K562 (cell line): ENCODE results near the gene SERPINE1. TPM values are rescaled to one million over a fixed set of nuclear protein-coding genes. Genes with fewer than 3 reads are reported as not detected.
A peak's percentile ranks its signal among the peaks of the same experiment; 100 is the strongest.

ENCODE experiments used
- ATAC-seq: fragments of 200-7000 bp; cut with Tn5 transposase; 3 replicates; pipeline ENCODE4 v1.9.1; 2020; ENCODE audit warnings: moderate library complexity
- BruUV-seq: library from RNA; stranded (reverse); fragments of 400-500 nt; replicated peaks from 2 replicates; lab custom pipeline; 2021; lab: Mats Ljungman, UMichigan
- CTCF ChIA-PET: fragments of 300-600 bp; formaldehyde crosslinking; extraction: SDS; loops from one replicate; lab custom pipeline; 2021; ENCODE audit warnings: low intra/inter-chr PET ratio; lab: Yijun Ruan, JAX
- POLR2A ChIA-PET: fragments of 300-600, 350-650 bp; sonication (Branson Sonifier 250); formaldehyde crosslinking; extraction: SDS; loops from one replicate; lab custom pipeline; 2021; ENCODE audit warnings: antibody characterized with exemption, inconsistent platforms; lab: Yijun Ruan, JAX
- DNase-seq, 4 experiments: peaks; one replicate each; pipeline versions ENCODE4 v3.0.0 to v3.0.0-alpha.2; 2011 to 2018; ENCODE audit warnings: low spot score in 3 of 4, mixed read lengths in 3 of 4; ENCODE audit errors: extremely low read depth in 1 of 4
- FAIRE-seq: peaks from 2 replicates; lab custom pipeline; 2011; peaks lifted over from hg19 to GRCh38; lab: Jason Lieb, UNC
- H2AFZ ChIP-seq: 2 replicates; pipeline ENCODE4 v1.6.0; 2011; ENCODE audit warnings: low read depth, low read length, control low read depth, inconsistent platforms
- H3K27ac ChIP-seq: fragments of 200-600 bp; 3 replicates; pipeline ENCODE4 v1.8.0; 2011; ENCODE audit warnings: low read depth, mild to moderate bottlenecking, control low read depth, inconsistent platforms, low read length, moderate library complexity, mixed read lengths; ENCODE audit errors: extremely low read depth
- H3K27me3 ChIP-seq, 2 experiments: fragments of 300-600 bp in 1 of 2; 2 replicates in 1 of 2; 3 replicates in 1 of 2; pipeline versions ENCODE4 v1.6.0 to v1.8.0; 2011; ENCODE audit warnings: inconsistent platforms in 2 of 2, low read length in 2 of 2, mild to moderate bottlenecking in 1 of 2, mixed read lengths in 1 of 2, moderate library complexity in 1 of 2; ENCODE audit not compliant: control insufficient read depth in 2 of 2, insufficient read depth in 2 of 2
- H3K36me3 ChIP-seq: fragments of 300-600 bp; 3 replicates; pipeline ENCODE4 v1.8.0; 2011; ENCODE audit warnings: mild to moderate bottlenecking, low read length, inconsistent platforms; ENCODE audit not compliant: control insufficient read depth, insufficient read depth
- H3K4me1 ChIP-seq, 2 experiments: fragments of 200-600 bp in 1 of 2; replicated peaks in 1 of 2; 2 replicates in 1 of 2; 3 replicates in 1 of 2; pipeline versions ENCODE4 v1.5.1 to v1.8.0; 2011; ENCODE audit warnings: inconsistent platforms in 2 of 2, low read length in 2 of 2, mild to moderate bottlenecking in 1 of 2, mixed read lengths in 1 of 2, moderate library complexity in 1 of 2; ENCODE audit not compliant: control insufficient read depth in 2 of 2, insufficient read depth in 2 of 2
- H3K4me2 ChIP-seq: 2 replicates; pipeline ENCODE4 v1.6.1; 2011; ENCODE audit warnings: low read length, control low read depth, inconsistent platforms, mixed read lengths; ENCODE audit not compliant: insufficient read depth
- H3K4me3 ChIP-seq: fragments of 200-600 bp; sonication (generic), shearing (Covaris generic); 2 replicates; pipeline ENCODE4 v1.5.1; 2016; ENCODE audit warnings: control low read depth, inconsistent platforms
- H3K79me2 ChIP-seq: fragments of 200-600 bp; 3 replicates; pipeline ENCODE4 v1.8.0; 2011; ENCODE audit warnings: low read length, inconsistent platforms; ENCODE audit not compliant: control insufficient read depth, insufficient read depth
- H3K9ac ChIP-seq, 2 experiments: 2 replicates each; pipeline versions ENCODE4 v1.6.0 to v1.6.1; 2011; ENCODE audit warnings: low read depth in 2 of 2, low read length in 2 of 2, control low read depth in 1 of 2, inconsistent platforms in 1 of 2, mild to moderate bottlenecking in 1 of 2, mixed read lengths in 1 of 2; ENCODE audit not compliant: insufficient read depth in 1 of 2
- H3K9me1 ChIP-seq: one replicate; pipeline ENCODE4 v1.6.0; 2011; ENCODE audit warnings: inconsistent platforms, mild to moderate bottlenecking, low read length, moderate library complexity; ENCODE audit not compliant: control insufficient read depth, insufficient read depth
- H3K9me3 ChIP-seq: replicated peaks from 2 replicates; pipeline ENCODE4 v1.5.1; 2011; ENCODE audit warnings: low read depth, low read length, inconsistent platforms; ENCODE audit not compliant: control insufficient read depth, insufficient read depth
- H4K20me1 ChIP-seq: replicated peaks from 2 replicates; pipeline ENCODE4 v1.6.1; 2011; ENCODE audit warnings: low read length, inconsistent platforms, mixed read lengths; ENCODE audit not compliant: control insufficient read depth, insufficient read depth
- BCLAF1 ChIP-seq, 2 experiments: fragments of 450-650 bp in 1 of 2; IDR thresholded peaks; 2 replicates each; pipeline ENCODE4 v1.6.1; 2011 to 2017; ENCODE audit warnings: low read depth in 2 of 2, antibody characterized with exemption in 1 of 2, borderline replicate concordance in 1 of 2, low read length in 1 of 2, mild to moderate bottlenecking in 1 of 2, mixed read lengths in 1 of 2; ENCODE audit not compliant: control insufficient read depth in 1 of 2
- CBFB ChIP-seq: sonication (generic); formaldehyde crosslinking; IDR thresholded peaks from 2 replicates; pipeline ENCODE4 v1.4.0; 2020; ENCODE audit warnings: mild to moderate bottlenecking, missing genetic modification reagents
- CBX1 ChIP-seq: sonication (generic); IDR thresholded peaks from 2 replicates; pipeline ENCODE4 v1.6.1; 2016; ENCODE audit warnings: antibody characterized with exemption, low read depth, mild to moderate bottlenecking
- MAFG ChIP-seq: fragments of 450-650 bp; conservative IDR thresholded peaks from 2 replicates; pipeline ENCODE4 v1.6.1; 2016; ENCODE audit warnings: missing genetic modification characterization, missing compliant biosample characterization
- MAX ChIP-seq: sonication (generic); formaldehyde crosslinking; IDR thresholded peaks from 2 replicates; pipeline ENCODE4 v1.9.0; 2022; ENCODE audit warnings: mild to moderate bottlenecking, missing genetic modification reagents
- MBD2 ChIP-seq: sonication (generic); IDR thresholded peaks from 2 replicates; pipeline ENCODE4 v1.6.1; 2016; ENCODE audit warnings: low read depth, borderline replicate concordance
- NFIC ChIP-seq: fragments of 450-650 bp; IDR thresholded peaks from 2 replicates; pipeline ENCODE4 v1.6.1; 2017; ENCODE audit warnings: mild to moderate bottlenecking, inconsistent platforms
- PML ChIP-seq: IDR thresholded peaks from 2 replicates; pipeline ENCODE4 v1.6.1; 2012; ENCODE audit warnings: low read length, inconsistent platforms
- POLR2A ChIP-seq: fragments of 450-650 bp; conservative IDR thresholded peaks from 2 replicates; pipeline ENCODE4 v1.6.1; 2016
- RBFOX2 ChIP-seq: fragments of 200-400 bp; formaldehyde crosslinking; IDR thresholded peaks from 2 replicates; pipeline ENCODE4 v1.6.1; 2017; ENCODE audit warnings: low read depth, mild to moderate bottlenecking, low read length, moderate library complexity
- SIN3B ChIP-seq: fragments of 450-650 bp; IDR thresholded peaks from 2 replicates; pipeline ENCODE4 v1.6.1; 2017; ENCODE audit warnings: low read depth, mild to moderate bottlenecking, moderate library complexity
- SPI1 ChIP-seq: IDR thresholded peaks from 2 replicates; pipeline ENCODE4 v1.6.1; 2011; ENCODE audit warnings: low read depth, low read length, control low read depth, borderline replicate concordance
- TBP ChIP-seq: optimal IDR thresholded peaks from 2 replicates; pipeline ENCODE3; 2011; ENCODE audit warnings: low read depth, low read length, improper control_type of control experiment
- TEAD4 ChIP-seq, 2 experiments: sonication (generic) in 1 of 2; formaldehyde crosslinking in 1 of 2; IDR thresholded peaks; 2 replicates each; pipeline versions ENCODE4 v1.6.1 to v1.8.0; 2012 to 2022; ENCODE audit warnings: borderline replicate concordance in 1 of 2, inconsistent platforms in 1 of 2, low read length in 1 of 2, mild to moderate bottlenecking in 1 of 2, missing genetic modification reagents in 1 of 2
- ZBTB7A ChIP-seq: IDR thresholded peaks from 2 replicates; pipeline ENCODE4 v1.6.1; 2011; ENCODE audit warnings: low read depth, mild to moderate bottlenecking, low read length, moderate library complexity, borderline replicate concordance; ENCODE audit not compliant: control insufficient read depth
- ZNF12 ChIP-seq: sonication (generic); formaldehyde crosslinking; IDR thresholded peaks from 2 replicates; pipeline ENCODE4 v1.4.0; 2020; ENCODE audit warnings: mild to moderate bottlenecking, missing genetic modification reagents
- ZNF316 ChIP-seq: fragments of 450-650 bp; IDR thresholded peaks from 2 replicates; pipeline ENCODE4 v1.6.1; 2016
- ZNF785 ChIP-seq: fragments of 250-450 bp; sonication (Bioruptor Pico); IDR thresholded peaks from 2 replicates; pipeline ENCODE4 v1.4.0; 2020; ENCODE audit warnings: mild to moderate bottlenecking
- WGBS: fragments of 100-300 bp; shearing (Covaris generic); methylation state at CpG from one replicate; pipeline ENCODE4 v1.1.6; 2016; ENCODE audit warnings: low coverage, mixed read lengths; ENCODE audit not compliant: insufficient coverage; ENCODE audit errors: missing lambda C conversion rate; 5-methylcytosine and 5-hydroxymethylcytosine counted together
- in situ Hi-C: fragments of 300-500 bp; cut with MboI; formaldehyde crosslinking; loops from 4 replicates; pipeline ENCODE4 v1.15.0; 2018; ENCODE audit warnings: inconsistent platforms, mixed read lengths
- intact Hi-C: fragments of 100-400 bp; cut with micrococcal nuclease; formaldehyde crosslinking; loops from 2 replicates; pipeline ENCODE4 v1.14.2; 2022
- polyA plus RNA-seq, 8 experiments: library from polyadenylated mRNA; depleted of rRNA in 4 of 8; stranded (reverse) in 5 of 8; unstranded in 3 of 8; fragments of >200 nt; fragmentation: Nextera tagmentation in 2 of 8; fragmentation: Illumina TruSeq in 1 of 8; extraction: Ambion mirVana in 2 of 8; extraction: Trizol in 1 of 8; gene quantifications; 2 replicates each; pipeline versions ENCODE4 v1.2.1 to v1.2.3, GENCODE V29; 2011 to 2014; ENCODE audit warnings: inconsistent platforms in 1 of 8, missing spikeins in 1 of 8
- total RNA-seq, 7 experiments: library from RNA; depleted of rRNA in 6 of 7; stranded (reverse); fragments of >200 nt in 6 of 7; fragmentation: Illumina TruSeq in 2 of 7; extraction: Trizol in 2 of 7; gene quantifications; 2 replicates each; pipeline versions ENCODE4 v1.2.1 to v1.2.3, GENCODE V29; 2011 to 2021; ENCODE audit warnings: low replicate concordance in 1 of 7

Gene SERPINE1
- total and polyA plus RNA-seq, 9 of the 15 experiments (the other 6 are each of a cell fraction or from before 2014, with no cell fraction given): 0.22 to 4.8 (median 0.91) TPM

GRCh38 chr7:101174322-101174854 is 47.5 kb downstream of the SERPINE1 start:
- intact Hi-C loops (no loop called here), in situ Hi-C loops (no loop called here)
- Histone ChIP-seq H4K20me1 (peaks cover 12% of the 10 kb centered on the region), H3K4me2 (peak overlapping the region; percentile 57; the same call in 1 of the 2 replicates), H3K27ac (no peak overlapping the region), H3K9me3 (no peaks in the 10 kb centered on the region), H3K4me1 (peaks cover 11 to 40% of the 10 kb centered on the region in 2 experiments), H3K9ac (peak overlapping the region in 1 of 2 experiments; percentile 84; a peak in 1 of 4 replicates), H3K27me3 (peaks cover 39 to 49% of the 10 kb centered on the region in 2 experiments; a peak in 4 of 5 replicates), H3K4me3 (no peak overlapping the region), H2AFZ (peak overlapping the region; percentile 92), H3K36me3 (no peaks in the 10 kb centered on the region), H3K9me1 (peaks cover 1% of the 10 kb centered on the region), H3K79me2 (no peaks in the 10 kb centered on the region)
- TSS peak; percentile 100 for BruUV-seq
- 55% methylated on average over 27 of the region's 28 CpGs for WGBS
- ChIA-PET CTCF (no interaction called here), POLR2A (interaction anchor here (0.6 to 1.0 kb wide), 9 partner anchors 8 to 730 kb away, joined by 3 to 5 read pairs (median 4); partner anchors contain the start of gene VGF)
- peak in 1 of 4 experiments; percentile 42 for DNase-seq
- ATAC-seq: peak; percentile 32
- FAIRE-seq: no peak
- TF ChIP-seq ZNF316 (0 out of 2 replicates have a peak, but pooled peaks have one; percentile 15), MAX (CRISPR knock-in tag) (no peak), SIN3B (no peak), MAFG (tag) (no peak), RBFOX2 (peak; percentile 76), MBD2 (peak; percentile 22; the same call in 1 of the 2 replicates), BCLAF1 (IDR thresholded peaks at IDR 0.05; ENCODE audit: borderline replicate concordance in 1 of 2, control insufficient read depth in 1 of 2, low read depth in 2 of 2, low read length in 1 of 2) (0 out of 4 replicates have a peak, but pooled peaks of 1 of the 2 experiments have one; percentile 21), ZNF12 (CRISPR knock-in tag) (no peak), ZBTB7A (no peak), CBX1 (peak; percentile 65; the same call in 1 of the 2 replicates), TBP (peak; percentile 62), ZNF785 (CRISPR knock-in tag) (no peak), CBFB (CRISPR knock-in tag) (0 out of 2 replicates have a peak, but pooled peaks have one; percentile 21), SPI1 (peak; percentile 32; the same call in 1 of the 2 replicates), NFIC (no peak), TEAD4 (IDR thresholded peaks at IDR 0.05; ENCODE audit: low read length) (0 out of 2 replicates have a peak, but pooled peaks have one; percentile 11), TEAD4 (CRISPR knock-in tag; IDR thresholded peaks at IDR 0.05; ENCODE audit: borderline replicate concordance) (no peak), PML (peak; percentile 64), POLR2A (peak; percentile 67)
